SK-N-SH treated with all-trans-retinoic acid at 6 μM for 48 hours (cell line): ENCODE data around the gene HEATR1.
A peak's percentile ranks its signal among the peaks of the same experiment; 100 is the strongest.

Experiments
- ATAC-seq: fragments of 200-7000 bp; cut with Tn5 transposase; 3 replicates; pipeline ENCODE4 v1.9.1; 2020; ENCODE audit warnings: mild to moderate bottlenecking, moderate library complexity
- ARNTL ChIP-seq: fragments of 450-650 bp; formaldehyde crosslinking; IDR thresholded peaks from 2 replicates; pipeline ENCODE4 v1.5.0; 2020; ENCODE audit warnings: low read depth, mild to moderate bottlenecking, moderate library complexity, borderline replicate concordance
- BACH2 ChIP-seq: fragments of 250-450 bp; sonication (Bioruptor Pico); IDR thresholded peaks from 2 replicates; pipeline ENCODE4 v1.9.0; 2021; ENCODE audit warnings: mild to moderate bottlenecking, borderline replicate concordance
- CSDC2 ChIP-seq: fragments of 250-450 bp; sonication (Bioruptor Pico); IDR thresholded peaks from 2 replicates; pipeline ENCODE4 v1.5.0; 2020; ENCODE audit warnings: mild to moderate bottlenecking, moderate library complexity
- CSRNP3 ChIP-seq: fragments of 250-450 bp; sonication (Bioruptor Pico); IDR thresholded peaks from 2 replicates; pipeline ENCODE4 v1.5.1; 2021; ENCODE audit warnings: mild to moderate bottlenecking, moderate library complexity
- ESRRG ChIP-seq: fragments of 250-450 bp; sonication (Bioruptor Pico); IDR thresholded peaks from 2 replicates; pipeline ENCODE4 v1.6.1; 2021; ENCODE audit warnings: mild to moderate bottlenecking
- GLIS3 ChIP-seq: fragments of 250-450 bp; sonication (Bioruptor Pico); IDR thresholded peaks from 2 replicates; pipeline ENCODE4 v1.5.0; 2020; ENCODE audit warnings: mild to moderate bottlenecking, moderate library complexity
- ISL1 ChIP-seq: fragments of 250-450 bp; sonication (Bioruptor Pico); IDR thresholded peaks from 2 replicates; pipeline ENCODE4 v2.1.2; 2022; ENCODE audit warnings: mild to moderate bottlenecking, moderate library complexity
- OSR1 ChIP-seq: fragments of 250-450 bp; sonication (Bioruptor Pico); IDR thresholded peaks from 2 replicates; pipeline ENCODE4 v1.8.0; 2022; ENCODE audit warnings: moderate library complexity, mild to moderate bottlenecking, inconsistent platforms
- PATZ1 ChIP-seq: fragments of 250-450 bp; sonication (Bioruptor Pico); IDR thresholded peaks from 2 replicates; pipeline ENCODE4 v1.8.0; 2020; ENCODE audit warnings: mild to moderate bottlenecking, moderate library complexity, borderline replicate concordance
- PPARA ChIP-seq: fragments of 250-450 bp; sonication (Bioruptor Pico); IDR thresholded peaks from 2 replicates; pipeline ENCODE4 v1.5.0; 2020; ENCODE audit warnings: mild to moderate bottlenecking, borderline replicate concordance
- RARB ChIP-seq: fragments of 250-450 bp; sonication (Bioruptor Pico); IDR thresholded peaks from 2 replicates; pipeline ENCODE4 v1.8.0; 2021; ENCODE audit warnings: mild to moderate bottlenecking, moderate library complexity
- SNAI2 ChIP-seq: fragments of 250-450 bp; sonication (Bioruptor Pico); IDR thresholded peaks from 2 replicates; pipeline ENCODE4 v1.5.0; 2020; ENCODE audit warnings: mild to moderate bottlenecking, moderate library complexity
- TCF4 ChIP-seq: fragments of 250-450 bp; sonication (Bioruptor Pico); IDR thresholded peaks from 2 replicates; pipeline ENCODE4 v1.8.0; 2021; ENCODE audit warnings: mild to moderate bottlenecking, moderate library complexity, borderline replicate concordance
- TOX ChIP-seq: fragments of 250-450 bp; sonication (Bioruptor Pico); IDR thresholded peaks from 2 replicates; pipeline ENCODE4 v1.8.0; 2021; ENCODE audit warnings: mild to moderate bottlenecking, moderate library complexity, borderline replicate concordance
- ZC3H10 ChIP-seq: fragments of 250-450 bp; sonication (Bioruptor Pico); IDR thresholded peaks from 2 replicates; pipeline ENCODE4 v1.5.1; 2021; ENCODE audit warnings: mild to moderate bottlenecking, moderate library complexity
- ZFP3 ChIP-seq: fragments of 250-450 bp; sonication (Bioruptor Pico); IDR thresholded peaks from 2 replicates; pipeline ENCODE4 v1.5.0; 2020; ENCODE audit warnings: mild to moderate bottlenecking, moderate library complexity
- ZFP30 ChIP-seq: fragments of 450-650 bp; formaldehyde crosslinking; IDR thresholded peaks from 2 replicates; pipeline ENCODE4 v1.5.0; 2022; ENCODE audit warnings: mild to moderate bottlenecking, moderate library complexity
- ZNF565 ChIP-seq: fragments of 450-650 bp; formaldehyde crosslinking; conservative IDR thresholded peaks from 2 replicates; pipeline ENCODE4 v1.5.0; 2020; ENCODE audit warnings: low read depth, mild to moderate bottlenecking, moderate library complexity
- ZNF70 ChIP-seq: fragments of 450-650 bp; formaldehyde crosslinking; IDR thresholded peaks from 2 replicates; pipeline ENCODE4 v1.5.0; 2020; ENCODE audit warnings: mild to moderate bottlenecking, moderate library complexity
- ZNF8 ChIP-seq: fragments of 450-650 bp; formaldehyde crosslinking; IDR thresholded peaks from 2 replicates; pipeline ENCODE4 v1.5.0; 2020; ENCODE audit warnings: mild to moderate bottlenecking, moderate library complexity
- TF ChIP-seq, protein P1 (sequence below): fragments of 250-450 bp; sonication (Bioruptor Pico); IDR thresholded peaks from 2 replicates; pipeline ENCODE4 v1.5.1; 2020; ENCODE audit warnings: low read depth, mild to moderate bottlenecking, moderate library complexity
- TF ChIP-seq, protein P2 (sequence below): fragments of 250-450 bp; sonication (Bioruptor Pico); IDR thresholded peaks from 2 replicates; pipeline ENCODE4 v1.8.0; 2021; ENCODE audit warnings: low read depth, mild to moderate bottlenecking, moderate library complexity, borderline replicate concordance

Gene HEATR1

DNA sequence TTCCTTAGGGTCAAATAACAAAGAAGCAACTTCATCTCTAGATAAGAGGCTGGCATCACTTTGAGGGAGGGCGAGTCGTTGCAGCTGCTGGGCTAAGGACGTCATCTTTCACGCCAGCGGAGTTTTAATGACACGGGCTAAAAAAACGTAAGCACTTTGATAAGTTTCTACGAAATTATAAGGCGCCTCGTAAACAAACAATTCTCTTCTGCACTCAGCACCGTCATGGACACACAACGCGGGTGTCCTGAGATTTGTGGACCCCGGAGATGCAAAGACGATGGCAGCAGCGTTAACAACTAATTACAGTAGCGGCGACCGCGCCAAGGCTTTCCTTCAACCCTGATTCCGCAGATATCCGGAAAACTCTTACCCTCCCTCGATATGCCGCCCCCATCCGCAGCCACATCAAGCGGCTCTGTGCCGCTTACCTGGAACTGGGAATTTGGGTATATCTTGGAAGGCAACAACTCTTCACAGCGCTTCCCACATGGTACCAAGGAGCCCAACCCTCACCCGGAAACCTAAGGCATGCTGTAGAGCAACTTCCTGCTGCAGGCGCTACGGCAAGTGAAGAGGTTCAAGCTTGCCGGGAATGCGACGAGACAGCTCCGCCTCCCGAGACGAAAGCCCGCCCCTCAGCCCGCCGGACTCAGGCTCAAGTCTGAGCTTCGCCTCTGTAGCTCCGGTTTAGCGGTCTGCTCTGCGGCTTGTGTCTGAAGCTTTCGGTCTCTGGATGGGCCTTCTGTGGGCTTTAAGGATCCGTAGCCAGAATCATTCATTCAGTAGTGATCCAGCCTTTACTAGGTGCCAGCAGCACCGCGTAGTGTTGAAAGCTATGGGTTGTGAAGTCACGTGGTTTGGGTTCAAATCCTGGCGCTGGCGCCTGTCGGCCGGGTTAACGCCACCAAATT lies at the start of gene HEATR1:
Gene HEATR1, minus strand, starts transcription at position 526 of the 914 bp plus-strand sequence. Its CDS starts 421 bp downstream, at position 105.
- peak; percentile 99 for ATAC-seq
- TF ChIP-seq PPARA (no peak), RARB (CRISPR knock-in tag) (no peak), TCF4 (no peak), OSR1 (CRISPR knock-in tag) (no peak), BACH2 (CRISPR knock-in tag) (no peak), ZC3H10 (no peak), PATZ1 (CRISPR knock-in tag) (no peak), ZFP3 (no peak), ARNTL (CRISPR knock-in tag) (no peak), TOX (CRISPR knock-in tag) (no peak), ZNF70 (CRISPR knock-in tag) (no peak), ISL1 (no peak), ZNF565 (CRISPR knock-in tag) (no peak), GLIS3 (CRISPR knock-in tag) (no peak), ESRRG (CRISPR knock-in tag) (no peak), CSRNP3 (CRISPR knock-in tag) (no peak)
- TF ChIP-seq, protein P1, sequence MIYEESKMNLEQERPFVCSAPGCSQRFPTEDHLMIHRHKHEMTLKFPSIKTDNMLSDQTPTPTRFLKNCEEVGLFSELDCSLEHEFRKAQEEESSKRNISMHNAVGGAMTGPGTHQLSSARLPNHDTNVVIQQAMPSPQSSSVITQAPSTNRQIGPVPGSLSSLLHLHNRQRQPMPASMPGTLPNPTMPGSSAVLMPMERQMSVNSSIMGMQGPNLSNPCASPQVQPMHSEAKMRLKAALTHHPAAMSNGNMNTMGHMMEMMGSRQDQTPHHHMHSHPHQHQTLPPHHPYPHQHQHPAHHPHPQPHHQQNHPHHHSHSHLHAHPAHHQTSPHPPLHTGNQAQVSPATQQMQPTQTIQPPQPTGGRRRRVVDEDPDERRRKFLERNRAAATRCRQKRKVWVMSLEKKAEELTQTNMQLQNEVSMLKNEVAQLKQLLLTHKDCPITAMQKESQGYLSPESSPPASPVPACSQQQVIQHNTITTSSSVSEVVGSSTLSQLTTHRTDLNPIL (CRISPR knock-in tag), result no peak
- TF ChIP-seq, protein P2, sequence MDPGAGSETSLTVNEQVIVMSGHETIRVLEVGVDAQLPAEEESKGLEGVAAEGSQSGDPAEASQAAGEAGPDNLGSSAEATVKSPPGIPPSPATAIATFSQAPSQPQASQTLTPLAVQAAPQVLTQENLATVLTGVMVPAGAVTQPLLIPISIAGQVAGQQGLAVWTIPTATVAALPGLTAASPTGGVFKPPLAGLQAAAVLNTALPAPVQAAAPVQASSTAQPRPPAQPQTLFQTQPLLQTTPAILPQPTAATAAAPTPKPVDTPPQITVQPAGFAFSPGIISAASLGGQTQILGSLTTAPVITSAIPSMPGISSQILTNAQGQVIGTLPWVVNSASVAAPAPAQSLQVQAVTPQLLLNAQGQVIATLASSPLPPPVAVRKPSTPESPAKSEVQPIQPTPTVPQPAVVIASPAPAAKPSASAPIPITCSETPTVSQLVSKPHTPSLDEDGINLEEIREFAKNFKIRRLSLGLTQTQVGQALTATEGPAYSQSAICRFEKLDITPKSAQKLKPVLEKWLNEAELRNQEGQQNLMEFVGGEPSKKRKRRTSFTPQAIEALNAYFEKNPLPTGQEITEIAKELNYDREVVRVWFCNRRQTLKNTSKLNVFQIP, result no peak

DNA sequence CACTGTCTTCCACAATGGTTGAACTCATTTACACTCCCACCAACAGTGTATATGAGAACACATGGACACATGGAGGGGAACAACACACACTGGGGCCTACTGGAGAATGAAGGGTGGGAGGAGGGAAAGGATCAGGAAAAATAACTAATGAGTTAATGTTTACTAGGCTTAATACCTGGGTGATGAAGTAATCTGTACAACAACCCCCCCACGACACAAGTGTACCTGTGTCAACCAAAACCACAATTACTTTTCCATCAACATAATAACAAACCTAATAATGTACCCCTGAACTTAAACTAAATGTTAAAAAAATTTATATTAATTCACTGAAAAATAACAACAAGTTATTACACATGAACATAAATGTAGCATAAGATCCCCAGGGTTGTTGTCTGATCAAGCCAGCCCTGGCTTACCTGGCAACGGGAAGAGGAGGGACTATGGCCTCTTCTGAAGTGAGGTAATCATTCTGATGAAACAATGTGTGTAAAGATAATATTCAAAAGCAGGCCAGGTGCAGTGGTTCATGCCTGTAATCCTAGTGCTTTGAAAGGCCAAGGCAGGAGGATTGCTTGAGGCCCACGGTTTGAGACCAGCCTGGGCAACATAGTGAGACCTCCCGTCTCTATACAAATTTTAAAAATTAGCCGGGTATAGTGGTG lies 40.8 kb upstream of the HEATR1 start:
- no peak for ATAC-seq
- TF ChIP-seq, protein P2, result no peak
- TF ChIP-seq SNAI2 (CRISPR knock-in tag) (no peak), ARNTL (CRISPR knock-in tag) (no peak), BACH2 (CRISPR knock-in tag) (no peak), CSDC2 (no peak), ZFP30 (no peak), ZNF8 (no peak), OSR1 (CRISPR knock-in tag) (no peak), CSRNP3 (CRISPR knock-in tag) (no peak), ESRRG (CRISPR knock-in tag) (no peak)
